ENCODE measurements around the gene NIPA2. TPM values are rescaled to one million over a fixed set of nuclear protein-coding genes. Genes with fewer than 3 reads are reported as not detected.

The NIPA2 gene
- total and polyA plus RNA-seq, 2 of the 13 experiments (the other 11 are each of a cell fraction or from before 2014, with no cell fraction given) = 29.0 to 56.2 TPM

DNA sequence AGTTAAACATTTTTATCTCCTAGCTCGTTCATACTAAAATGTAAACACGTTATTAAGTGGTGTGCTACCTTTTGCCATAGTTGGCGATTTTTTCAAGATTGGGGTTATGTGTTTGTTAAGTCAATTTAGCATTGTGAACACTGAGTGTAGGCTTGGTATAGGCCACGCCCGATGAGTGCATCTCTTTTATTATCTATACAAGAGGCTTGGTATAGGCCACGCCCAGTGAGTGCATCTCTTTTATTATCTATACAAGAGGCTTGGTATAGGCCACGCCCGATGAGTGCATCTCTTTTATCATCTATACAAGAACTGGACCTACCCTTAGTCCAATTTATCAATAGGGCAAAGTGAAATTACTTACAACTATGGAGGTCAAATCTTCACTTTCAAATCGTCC, 70.4 kb downstream of the NIPA2 start (continued):
- TF ChIP-seq, protein P1, sequence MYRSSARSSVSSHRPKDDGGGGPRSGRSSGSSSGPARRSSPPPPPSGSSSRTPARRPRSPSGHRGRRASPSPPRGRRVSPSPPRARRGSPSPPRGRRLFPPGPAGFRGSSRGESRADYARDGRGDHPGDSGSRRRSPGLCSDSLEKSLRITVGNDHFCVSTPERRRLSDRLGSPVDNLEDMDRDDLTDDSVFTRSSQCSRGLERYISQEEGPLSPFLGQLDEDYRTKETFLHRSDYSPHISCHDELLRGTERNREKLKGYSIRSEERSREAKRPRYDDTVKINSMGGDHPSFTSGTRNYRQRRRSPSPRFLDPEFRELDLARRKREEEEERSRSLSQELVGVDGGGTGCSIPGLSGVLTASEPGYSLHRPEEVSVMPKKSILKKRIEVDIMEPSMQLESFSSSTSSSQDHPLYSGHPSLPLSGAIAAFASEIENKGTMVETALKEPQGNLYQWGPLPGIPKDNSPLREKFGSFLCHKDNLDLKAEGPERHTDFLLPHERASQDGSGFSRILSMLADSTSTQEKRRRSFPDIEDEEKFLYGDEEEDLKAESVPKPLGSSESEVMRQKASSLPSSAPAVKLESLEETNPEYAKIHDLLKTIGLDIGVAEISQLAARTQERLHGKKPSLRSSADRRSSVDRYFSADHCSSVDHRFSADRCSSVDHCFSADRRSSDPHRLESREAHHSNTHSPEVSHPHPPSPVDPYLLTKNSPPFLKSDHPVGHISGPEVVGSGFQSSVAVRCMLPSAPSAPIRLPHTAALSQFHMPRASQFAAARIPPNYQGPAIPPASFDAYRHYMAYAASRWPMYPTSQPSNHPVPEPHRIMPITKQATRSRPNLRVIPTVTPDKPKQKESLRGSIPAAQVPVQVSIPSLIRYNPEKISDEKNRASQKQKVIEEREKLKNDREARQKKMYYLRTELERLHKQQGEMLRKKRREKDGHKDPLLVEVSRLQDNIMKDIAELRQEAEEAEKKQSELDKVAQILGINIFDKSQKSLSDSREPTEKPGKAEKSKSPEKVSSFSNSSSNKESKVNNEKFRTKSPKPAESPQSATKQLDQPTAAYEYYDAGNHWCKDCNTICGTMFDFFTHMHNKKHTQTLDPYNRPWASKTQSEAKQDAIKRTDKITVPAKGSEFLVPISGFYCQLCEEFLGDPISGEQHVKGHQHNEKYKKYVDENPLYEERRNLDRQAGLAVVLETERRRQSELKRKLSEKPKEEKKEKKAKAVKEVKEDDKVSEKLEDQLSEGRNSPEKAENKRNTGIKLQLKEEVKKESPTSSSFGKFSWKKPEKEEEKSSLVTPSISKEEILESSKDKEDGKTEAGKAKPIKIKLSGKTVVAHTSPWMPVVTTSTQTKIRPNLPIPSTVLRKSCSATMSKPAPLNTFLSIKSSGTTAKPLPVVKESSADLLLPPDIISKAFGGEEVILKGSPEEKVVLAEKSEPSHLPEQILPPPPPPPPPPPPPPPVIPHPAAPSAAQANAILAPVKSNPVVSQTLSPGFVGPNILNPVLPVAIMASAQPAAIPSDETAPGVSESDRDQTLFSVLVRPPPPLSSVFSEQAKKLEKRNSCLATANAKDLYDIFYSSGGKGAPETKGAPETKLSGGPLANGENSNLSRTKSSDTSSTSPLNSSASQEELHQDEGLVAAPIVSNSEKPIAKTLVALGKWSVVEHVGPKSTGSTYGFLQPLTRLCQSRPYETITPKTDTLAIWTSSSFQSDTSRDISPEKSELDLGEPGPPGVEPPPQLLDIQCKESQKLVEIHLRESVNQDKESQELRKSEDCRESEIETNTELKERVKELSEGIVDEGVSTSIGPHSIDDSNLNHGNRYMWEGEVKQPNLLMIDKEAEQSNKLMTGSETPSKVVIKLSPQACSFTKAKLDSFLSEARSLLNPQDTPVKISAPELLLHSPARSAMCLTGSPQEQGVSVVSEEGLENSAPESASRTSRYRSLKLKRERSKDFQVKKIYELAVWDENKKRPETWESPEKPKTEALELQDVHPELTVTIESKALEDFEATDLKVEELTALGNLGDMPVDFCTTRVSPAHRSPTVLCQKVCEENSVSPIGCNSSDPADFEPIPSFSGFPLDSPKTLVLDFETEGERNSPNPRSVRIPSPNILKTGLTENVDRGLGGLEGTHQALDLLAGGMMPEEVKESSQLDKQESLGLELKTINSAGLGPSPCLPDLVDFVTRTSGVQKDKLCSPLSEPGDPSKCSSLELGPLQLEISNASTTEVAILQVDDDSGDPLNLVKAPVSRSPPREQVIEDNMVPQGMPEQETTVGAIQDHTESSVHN (CRISPR knock-in tag; IDR thresholded peaks at IDR 0.05) = no peak
- TF ChIP-seq NFIB (CRISPR knock-in tag; IDR thresholded peaks at IDR 0.05; ENCODE audit: borderline replicate concordance) (no peak), MIER3 (CRISPR knock-in tag; IDR thresholded peaks at IDR 0.05; ENCODE audit: borderline replicate concordance) (no peak), CBX2 (IDR thresholded peaks at IDR 0.05; ENCODE audit: low read depth, low read length) (no peak), CBX2 (CRISPR knock-in tag; IDR thresholded peaks at IDR 0.05; ENCODE audit: low read depth) (no peak), ZNF10 (CRISPR knock-in tag; IDR thresholded peaks at IDR 0.05; ENCODE audit: borderline replicate concordance, low read depth) (no peak), SP140L (CRISPR knock-in tag; IDR thresholded peaks at IDR 0.05; ENCODE audit: borderline replicate concordance) (no peak)
- TF ChIP-seq, protein P2, sequence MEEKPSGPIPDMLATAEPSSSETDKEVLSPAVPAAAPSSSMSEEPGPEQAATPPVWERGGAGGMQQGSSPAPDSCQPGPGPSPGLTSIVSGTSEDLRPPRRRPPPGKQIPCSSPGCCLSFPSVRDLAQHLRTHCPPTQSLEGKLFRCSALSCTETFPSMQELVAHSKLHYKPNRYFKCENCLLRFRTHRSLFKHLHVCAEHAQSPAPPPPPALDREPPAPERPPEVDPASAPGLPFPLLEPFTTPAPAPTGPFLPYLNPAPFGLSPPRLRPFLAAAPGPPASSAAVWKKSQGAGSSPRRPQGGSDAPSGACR (CRISPR knock-in tag; IDR thresholded peaks at IDR 0.05) = no peak
